ENCODE results near the gene ATP9B. TPM values are rescaled to one million over a fixed set of nuclear protein-coding genes. Genes with fewer than 3 reads are reported as not detected.

Gene ATP9B
- total RNA-seq, 1 donor from 2014 or later = 50.3 TPM

- peaks cover 0 to 15% of the 10 kb centered on the region in 2 donors for H3K36me3 ChIP-seq
- no peak overlapping the region for H3K4me3 ChIP-seq
- intact Hi-C loops (cut with DNase I) = no loop called here
- no peaks in the 10 kb centered on the region for H3K27me3 ChIP-seq
- DNase-seq (ENCODE audit: extremely low spot score in 2 of 2) = no peak
- H3K9me3 ChIP-seq = no peaks in the 10 kb centered on the region
- TF ChIP-seq POLR2AphosphoS5 (IDR thresholded peaks at IDR 0.05; ENCODE audit: insufficient read depth in 1 of 2, low read depth in 1 of 2) (no peak), CTCF (IDR thresholded peaks at IDR 0.05) (no peak), POLR2A (IDR thresholded peaks at IDR 0.05) (no peak)
- H3K27ac ChIP-seq = no peak overlapping the region
- peaks cover 11% of the 10 kb centered on the region for H3K4me1 ChIP-seq
Measured at GRCh38 chr18:79111483-79111882, 42.3 kb downstream of the ATP9B start.

GRCh38 chr18:79117385-79117784, 48.2 kb downstream of the ATP9B start:
- Histone ChIP-seq H3K36me3 (peaks cover 0 to 15% of the 10 kb centered on the region in 2 donors), H3K9me3 (no peaks in the 10 kb centered on the region), H3K27ac (no peak overlapping the region), H3K4me1 (no peaks in the 10 kb centered on the region), H3K27me3 (no peaks in the 10 kb centered on the region), H3K4me3 (no peak overlapping the region)
- TF ChIP-seq POLR2AphosphoS5 (IDR thresholded peaks at IDR 0.05; ENCODE audit: insufficient read depth in 1 of 2, low read depth in 1 of 2) = no peak
- TF ChIP-seq CTCF (IDR thresholded peaks at IDR 0.05) = no peak
- no peak for TF ChIP-seq POLR2A (IDR thresholded peaks at IDR 0.05)
- intact Hi-C loops (cut with DNase I) = no loop called here
- no peak for DNase-seq (ENCODE audit: extremely low spot score in 2 of 2)

- intact Hi-C loops (cut with DNase I) = no loop called here
Measured at GRCh38 chr18:79117788-79118187, 48.6 kb downstream of the ATP9B start.

GRCh38 chr18:79118797-79119196, 49.6 kb downstream of the ATP9B start:
- Histone ChIP-seq H3K9me3 (no peaks in the 10 kb centered on the region), H3K4me1 (no peaks in the 10 kb centered on the region), H3K36me3 (peaks cover 0 to 10% of the 10 kb centered on the region in 2 donors), H3K27ac (no peak overlapping the region), H3K27me3 (no peaks in the 10 kb centered on the region), H3K4me3 (no peak overlapping the region)
- no peak for DNase-seq (ENCODE audit: extremely low spot score in 2 of 2)
- TF ChIP-seq CTCF (IDR thresholded peaks at IDR 0.05) = no peak
- TF ChIP-seq POLR2A (IDR thresholded peaks at IDR 0.05) = no peak
- no peak for TF ChIP-seq POLR2AphosphoS5 (IDR thresholded peaks at IDR 0.05; ENCODE audit: insufficient read depth in 1 of 2, low read depth in 1 of 2)
- intact Hi-C loops (cut with DNase I) = no loop called here

More at GRCh38 chr18:79117788-79118187, 48.6 kb downstream of the ATP9B start:
- Histone ChIP-seq H3K4me1 (no peaks in the 10 kb centered on the region), H3K36me3 (peaks cover 0 to 15% of the 10 kb centered on the region in 2 donors), H3K9me3 (no peaks in the 10 kb centered on the region), H3K27me3 (no peaks in the 10 kb centered on the region), H3K27ac (no peak overlapping the region), H3K4me3 (no peak overlapping the region)
- no peak for TF ChIP-seq CTCF (IDR thresholded peaks at IDR 0.05)
- TF ChIP-seq POLR2AphosphoS5 (IDR thresholded peaks at IDR 0.05; ENCODE audit: insufficient read depth in 1 of 2, low read depth in 1 of 2) = no peak
- no peak for TF ChIP-seq POLR2A (IDR thresholded peaks at IDR 0.05)
- DNase-seq (ENCODE audit: extremely low spot score in 2 of 2) = no peak

GRCh38 chr18:79121746-79122474, 52.7 kb downstream of the ATP9B start:
- Histone ChIP-seq H3K27ac (no peak overlapping the region), H3K27me3 (no peaks in the 10 kb centered on the region), H3K4me3 (no peak overlapping the region), H3K36me3 (no peaks in the 10 kb centered on the region), H3K4me1 (no peaks in the 10 kb centered on the region), H3K9me3 (no peaks in the 10 kb centered on the region)
- intact Hi-C loops (cut with DNase I) = no loop called here
- TF ChIP-seq CTCF (IDR thresholded peaks at IDR 0.05) (no peak), POLR2AphosphoS5 (IDR thresholded peaks at IDR 0.05; ENCODE audit: insufficient read depth in 1 of 2, low read depth in 1 of 2) (no peak), POLR2A (IDR thresholded peaks at IDR 0.05) (no peak)
- no peak for DNase-seq (ENCODE audit: extremely low spot score in 2 of 2)

Data from vagina (tissue), 2 donors.